Activated CD8-positive, alpha-beta memory T cell treated with anti-CD3 and anti-CD28 coated beads, Interleukin-2, amount 50 U/mL, for 24 hours (primary cell): ENCODE measurements around the gene PDXDC1.
"Not testable (repeated sequence)": the region's sequence is repeated elsewhere in the genome, so short reads cannot be mapped to it uniquely, and the experiment has no call there.

Source experiments
- DNase-seq: peaks from one replicate; pipeline ENCODE4 v3.0.0-alpha.2; 2020; ENCODE audit errors: extremely low read depth

The PDXDC1 gene

DNA sequence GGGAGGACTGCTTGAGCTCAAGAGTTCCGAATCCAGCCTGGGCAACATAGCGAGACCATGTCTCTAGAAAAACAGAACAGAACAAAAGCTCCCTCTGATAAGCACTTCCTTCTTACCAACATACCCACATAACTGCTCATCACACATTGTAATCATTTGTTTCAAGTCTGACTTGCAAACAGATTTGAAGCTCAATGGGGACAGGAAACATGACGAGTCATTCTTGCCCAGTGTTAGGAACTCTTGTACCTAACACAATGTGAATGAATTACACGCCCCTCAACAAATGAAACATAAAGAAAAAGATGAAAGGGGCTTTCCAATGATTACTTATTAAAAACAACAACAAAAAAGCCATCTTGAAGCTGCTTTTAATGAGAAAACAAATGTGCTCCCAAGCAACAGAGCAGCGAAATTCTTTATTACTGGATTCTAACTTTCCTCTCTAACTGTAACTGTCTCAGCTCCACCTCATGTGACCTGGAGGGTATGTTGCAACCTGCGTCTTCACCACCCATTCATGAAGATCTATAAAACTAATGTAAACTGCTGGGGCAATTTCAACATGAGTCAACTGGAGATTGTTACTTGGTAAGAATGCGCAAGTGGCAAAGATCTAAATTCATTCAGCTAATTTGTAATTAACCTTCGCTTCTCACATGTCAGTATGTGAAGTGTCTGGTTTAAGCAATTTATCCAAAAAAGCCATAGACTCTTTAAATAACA, 87.4 kb downstream of the PDXDC1 start:
- DNase-seq = not testable (repeated sequence)

DNA sequence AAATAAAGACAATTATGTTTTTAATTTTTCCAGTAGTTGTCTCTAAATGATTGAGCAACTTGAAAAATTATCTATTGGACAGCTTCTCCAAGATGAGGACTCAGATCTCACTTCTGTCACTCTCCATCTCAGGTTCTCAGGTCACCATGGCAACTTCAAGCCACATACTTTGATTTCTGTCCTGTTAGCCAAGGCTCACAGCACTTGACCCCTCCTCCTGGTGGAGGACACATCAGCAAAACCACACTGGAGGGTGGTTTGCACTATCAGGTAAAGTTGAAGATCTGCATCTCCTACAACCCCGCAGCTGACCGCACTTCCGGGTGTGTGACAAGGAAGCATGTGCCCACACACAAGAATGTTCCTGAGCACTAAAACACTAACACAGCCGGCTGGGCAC, 91.1 kb downstream of the PDXDC1 start:
- DNase-seq = not testable (repeated sequence)

DNA sequence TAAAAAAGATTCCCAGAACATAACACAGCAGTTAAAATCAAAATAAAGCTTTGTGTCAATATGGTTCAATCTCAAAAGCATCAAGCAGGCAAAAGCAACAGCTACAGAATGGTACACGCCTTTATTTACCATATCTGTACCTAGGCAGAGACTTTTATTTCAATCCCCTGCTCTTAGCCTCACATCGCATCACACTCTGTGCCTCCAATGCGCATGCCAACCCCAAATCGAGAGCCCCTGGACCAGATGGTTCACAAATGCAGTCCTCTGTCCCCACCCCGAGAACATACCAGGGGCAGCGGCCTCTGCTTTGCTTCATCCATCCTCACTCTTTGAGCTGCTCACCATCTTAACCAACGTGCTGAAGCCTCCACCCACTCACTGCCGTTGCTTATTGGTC, 91.9 kb downstream of the PDXDC1 start:
- not testable (repeated sequence) for DNase-seq

DNA sequence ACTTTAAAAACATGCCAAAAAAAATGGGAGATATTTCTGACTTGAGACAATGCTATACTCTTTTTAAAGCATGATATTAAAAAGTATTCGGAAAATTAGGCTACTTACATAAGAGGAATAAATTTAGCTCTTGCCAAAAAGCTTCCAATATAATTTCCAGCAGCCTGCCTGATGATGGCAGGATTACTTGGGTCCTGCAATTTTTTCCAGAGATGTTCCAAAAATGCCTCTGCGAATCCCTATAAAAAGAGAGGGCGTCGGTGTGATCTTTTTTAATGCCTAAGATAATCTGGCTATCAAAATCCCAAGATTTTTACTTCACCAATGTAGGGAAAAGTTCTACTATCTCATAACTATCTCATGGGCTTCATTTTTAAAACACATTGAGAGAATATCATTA, 96.2 kb downstream of the PDXDC1 start:
- not testable (repeated sequence) for DNase-seq

DNA sequence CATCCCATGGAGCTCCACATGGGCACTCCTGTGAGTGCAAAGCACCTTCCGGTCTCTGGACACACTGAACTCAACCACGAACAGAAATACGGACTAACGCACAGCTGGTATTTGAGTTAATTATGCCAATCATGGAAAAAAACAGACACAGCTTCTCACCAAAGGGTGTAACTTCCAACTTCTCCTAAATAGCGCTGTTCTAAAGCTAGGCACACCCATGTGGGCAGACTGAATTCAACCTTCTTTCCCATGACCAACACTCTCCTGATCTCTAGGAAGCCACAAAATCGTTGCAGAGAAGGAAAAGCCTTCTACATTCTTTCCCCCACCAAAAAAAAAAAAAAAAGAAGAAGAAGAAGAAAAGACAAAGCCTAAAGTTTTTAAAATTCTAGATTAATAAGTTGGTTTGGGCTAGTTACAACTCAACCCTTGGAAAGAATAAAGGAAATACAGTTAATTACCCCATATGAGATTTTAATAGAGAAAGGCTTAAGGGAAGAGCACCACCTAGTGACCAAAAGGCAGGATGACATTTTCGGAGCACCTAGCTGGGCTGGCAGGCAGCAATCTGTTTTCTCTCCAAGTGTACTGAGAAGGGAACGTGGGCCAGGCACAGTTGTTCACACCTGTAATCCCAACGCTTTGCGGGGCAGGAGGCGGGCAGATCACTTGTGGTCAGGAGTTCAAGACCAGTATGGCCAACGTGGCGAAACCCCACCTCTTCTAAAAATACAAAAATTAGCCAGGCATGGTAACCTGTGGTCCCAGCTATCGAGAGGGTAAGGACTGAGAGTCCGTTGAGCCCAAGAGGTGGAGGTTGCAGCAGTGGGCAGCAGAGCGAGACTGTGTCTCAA, 97.3 kb downstream of the PDXDC1 start:
- DNase-seq = not testable (repeated sequence)

DNA sequence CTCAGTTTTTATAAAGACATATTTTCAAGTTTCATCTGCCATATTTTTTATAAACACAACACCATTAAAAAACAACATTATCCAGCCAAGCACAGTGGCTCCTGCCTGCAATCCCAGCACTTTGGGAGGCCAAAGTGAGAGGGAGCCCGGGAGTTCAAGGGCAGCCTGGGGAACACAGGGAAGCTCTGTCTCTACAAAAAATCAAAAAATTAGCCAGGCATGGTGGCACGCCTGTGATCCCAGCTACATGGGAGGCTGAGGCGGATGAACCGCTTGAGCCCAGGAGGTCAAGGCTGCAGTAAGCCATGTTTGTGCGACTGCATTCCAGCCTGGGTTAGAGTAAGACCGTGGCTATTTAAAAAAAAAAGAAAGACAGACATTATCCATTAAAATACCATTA, 98.3 kb downstream of the PDXDC1 start:
- no peak for DNase-seq

DNA sequence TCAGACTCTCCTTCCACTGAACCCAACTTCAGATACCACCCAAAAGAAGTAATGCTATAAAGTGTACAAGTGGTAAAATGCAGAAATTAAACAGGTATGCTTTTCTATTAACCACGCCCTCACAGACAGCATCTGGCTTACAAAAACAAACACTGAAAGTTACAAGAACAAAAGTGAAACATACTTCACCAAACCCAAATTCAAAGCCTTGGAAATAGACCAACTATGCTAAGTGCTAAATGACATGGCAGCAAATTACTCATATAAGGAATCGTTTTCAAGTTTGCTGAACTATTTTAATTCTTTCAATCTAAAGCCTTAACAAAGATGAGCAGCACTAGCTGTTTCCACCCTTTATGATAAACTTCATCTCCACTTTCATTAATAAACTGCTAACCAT, 101.3 kb downstream of the PDXDC1 start:
- not testable (repeated sequence) for DNase-seq

DNA sequence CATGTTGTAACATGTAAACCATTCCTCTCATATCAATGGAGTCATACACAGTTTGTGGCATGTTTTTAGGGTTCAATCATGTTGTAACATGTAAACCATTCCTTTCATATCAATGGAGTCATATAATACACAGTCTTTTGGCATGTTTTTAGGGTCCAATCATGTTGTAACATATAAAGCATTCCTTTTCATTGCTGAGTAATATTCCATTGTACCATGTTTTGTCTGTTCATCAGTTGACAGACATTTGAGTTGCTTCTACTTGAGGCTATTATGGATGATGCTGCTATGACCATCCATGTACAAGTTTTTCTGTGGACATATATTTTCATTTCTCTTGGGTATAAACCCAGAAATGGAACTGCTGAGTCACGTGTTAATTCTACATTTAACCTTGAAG, 106.1 kb downstream of the PDXDC1 start:
- DNase-seq = not testable (repeated sequence)

DNA sequence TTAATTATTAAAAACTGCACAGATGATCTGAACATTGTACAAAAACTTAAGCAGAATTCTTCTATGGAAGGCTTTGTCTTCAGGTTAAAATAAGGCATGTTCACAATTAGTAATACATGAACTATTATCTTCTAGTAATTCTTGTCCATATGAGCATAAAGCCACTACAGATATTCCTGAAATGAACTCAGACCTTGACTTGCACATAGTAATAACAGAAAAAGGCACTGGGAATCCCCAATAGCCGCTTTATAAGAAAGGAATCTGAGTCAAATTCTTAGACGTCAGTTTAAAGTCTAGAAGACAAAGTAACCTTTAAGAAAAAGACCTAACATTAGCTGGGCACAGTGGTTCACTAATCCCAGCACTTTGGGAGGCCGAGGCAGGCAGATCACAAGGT, 108.0 kb downstream of the PDXDC1 start:
- DNase-seq = not testable (repeated sequence)

DNA sequence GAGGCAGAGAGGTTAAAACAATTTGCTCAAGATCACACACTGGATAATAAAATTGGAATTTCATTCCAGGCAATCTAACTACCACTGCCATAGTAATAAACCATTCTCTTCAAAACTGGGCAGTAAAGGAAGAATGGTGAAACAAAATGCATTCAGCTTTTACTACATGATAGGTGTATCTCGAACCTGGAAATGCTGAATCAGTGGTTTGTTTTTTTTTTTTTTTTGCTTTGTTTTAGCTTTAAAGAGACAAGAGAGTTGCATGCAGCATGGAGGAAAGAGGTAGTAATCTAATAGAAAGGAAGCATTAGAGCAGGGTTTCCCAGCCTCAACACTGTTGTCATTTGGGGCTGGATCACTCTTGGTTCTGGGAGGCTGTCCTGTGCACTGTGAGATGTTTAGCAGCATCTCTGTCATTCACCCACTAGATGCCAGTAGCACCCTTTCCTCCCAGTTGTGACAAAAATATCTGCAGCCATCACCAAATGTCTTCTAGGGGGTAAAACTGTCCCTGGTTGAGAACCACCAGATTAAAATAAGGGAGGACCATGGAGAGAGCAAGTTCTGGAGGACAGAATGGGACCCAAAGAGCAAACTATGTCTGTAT, 115.9 kb downstream of the PDXDC1 start:
- not testable (repeated sequence) for DNase-seq

DNA sequence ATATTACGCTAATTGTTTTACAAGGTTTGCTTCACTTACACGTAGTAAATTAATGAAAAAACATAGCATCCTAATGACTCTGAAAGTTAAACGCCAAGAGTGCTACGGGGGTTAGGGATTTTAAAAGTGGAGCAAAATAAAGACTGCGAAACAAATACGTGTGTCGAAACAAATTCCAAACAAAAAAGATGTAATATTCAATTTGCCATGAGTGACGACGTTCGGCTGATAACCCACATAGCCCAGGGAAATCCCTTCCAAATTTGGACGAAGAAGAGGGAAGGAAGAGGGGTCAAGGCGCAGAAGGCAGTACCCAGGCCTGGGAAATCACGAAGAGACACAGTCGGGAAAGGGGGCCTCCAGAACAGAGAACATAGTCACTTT, 118.7 kb downstream of the PDXDC1 start:
- DNase-seq = not testable (repeated sequence)

DNA sequence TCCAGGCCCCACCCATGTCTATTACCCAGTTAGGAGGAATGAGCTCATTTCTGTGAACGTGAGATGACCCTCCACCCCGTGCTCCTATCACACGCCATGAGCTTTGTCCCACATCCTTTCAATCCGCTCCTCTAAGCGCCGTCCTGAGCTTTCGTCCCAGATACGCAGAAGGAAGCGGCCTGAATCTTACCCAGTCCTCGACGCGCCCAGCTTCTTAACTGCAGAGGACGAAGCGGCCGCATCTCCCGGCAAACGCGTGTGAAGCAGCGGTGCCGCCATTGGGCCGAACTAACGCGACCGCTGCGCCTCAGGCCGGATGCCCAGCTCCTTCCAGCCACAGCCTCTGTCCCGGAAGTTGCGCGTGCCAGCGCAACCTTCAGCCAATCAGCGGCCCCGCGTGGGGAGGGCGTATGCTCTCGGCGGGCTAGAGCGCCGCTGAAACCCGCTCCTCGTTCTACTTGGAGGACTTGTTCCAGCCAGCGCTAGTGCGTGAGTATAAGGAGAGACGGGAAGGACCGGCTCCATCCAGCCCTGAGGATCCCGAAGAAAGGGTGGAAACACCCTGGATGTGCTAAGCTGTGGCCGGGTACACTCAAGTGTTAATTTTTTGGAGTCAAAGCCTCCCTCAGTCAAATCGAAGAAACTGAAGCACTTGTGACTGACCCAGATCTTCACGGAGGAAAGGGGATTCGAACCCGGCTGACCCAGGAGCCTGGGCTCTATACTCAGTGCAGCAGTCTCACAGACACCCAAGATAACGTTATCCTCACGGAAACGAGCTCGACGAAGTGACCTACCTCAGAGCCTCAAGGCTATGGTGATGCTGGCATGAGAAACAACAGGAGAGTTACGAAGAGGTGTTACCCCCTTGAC, 119.4 kb downstream of the PDXDC1 start, which contains the start of gene RRN3:
Gene RRN3 (minus strand): TSS at position 318 of the 873 bp plus-strand sequence. CDS start 39 bp downstream, at position 279.
- peak; percentile 68 for DNase-seq

DNA sequence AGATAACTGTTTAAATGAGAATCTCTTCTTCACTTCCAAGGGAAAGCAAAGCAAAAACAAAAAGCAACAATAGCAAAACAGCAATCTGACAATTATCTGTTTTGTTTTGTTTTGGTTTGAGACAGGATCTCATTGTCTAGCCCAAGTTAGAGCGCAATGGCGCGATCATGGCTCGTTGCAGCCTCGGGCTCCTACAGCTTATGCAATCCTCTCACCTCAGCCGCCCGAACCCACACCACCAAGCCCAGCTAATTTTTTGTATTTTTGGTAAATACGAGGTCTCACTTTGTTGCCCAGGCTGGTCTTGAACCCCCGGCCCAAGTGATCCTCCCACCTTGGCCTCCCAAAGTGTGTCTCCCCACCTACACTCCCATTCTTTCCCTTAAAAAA, 121.8 kb downstream of the PDXDC1 start:
- DNase-seq = not testable (repeated sequence)

DNA sequence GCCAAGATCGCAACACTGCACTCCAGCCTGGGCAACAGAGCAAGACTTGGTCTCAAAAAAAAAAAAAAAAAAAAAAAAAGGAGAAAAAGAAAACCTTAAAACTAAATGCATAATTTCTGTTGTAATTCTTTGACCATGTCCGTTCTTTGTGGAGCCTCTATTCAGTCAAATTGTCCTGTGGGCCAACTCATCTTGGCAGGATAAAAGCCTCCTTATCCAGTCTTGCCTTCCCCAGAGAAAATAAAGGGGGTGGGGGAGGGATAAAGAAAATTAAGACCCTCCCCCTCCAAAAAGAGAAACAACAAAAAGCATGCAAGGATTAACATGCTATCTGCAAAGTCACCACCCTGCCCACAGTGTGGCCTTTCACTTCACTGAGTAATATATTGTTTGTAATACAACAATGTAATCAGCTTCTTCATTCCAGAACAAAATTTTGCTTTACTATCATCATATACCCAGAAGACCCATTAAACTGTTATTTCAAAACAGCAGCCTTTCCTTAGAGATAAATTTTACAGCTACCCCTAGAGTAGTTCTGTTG, 124.6 kb downstream of the PDXDC1 start:
- not testable (repeated sequence) for DNase-seq

DNA sequence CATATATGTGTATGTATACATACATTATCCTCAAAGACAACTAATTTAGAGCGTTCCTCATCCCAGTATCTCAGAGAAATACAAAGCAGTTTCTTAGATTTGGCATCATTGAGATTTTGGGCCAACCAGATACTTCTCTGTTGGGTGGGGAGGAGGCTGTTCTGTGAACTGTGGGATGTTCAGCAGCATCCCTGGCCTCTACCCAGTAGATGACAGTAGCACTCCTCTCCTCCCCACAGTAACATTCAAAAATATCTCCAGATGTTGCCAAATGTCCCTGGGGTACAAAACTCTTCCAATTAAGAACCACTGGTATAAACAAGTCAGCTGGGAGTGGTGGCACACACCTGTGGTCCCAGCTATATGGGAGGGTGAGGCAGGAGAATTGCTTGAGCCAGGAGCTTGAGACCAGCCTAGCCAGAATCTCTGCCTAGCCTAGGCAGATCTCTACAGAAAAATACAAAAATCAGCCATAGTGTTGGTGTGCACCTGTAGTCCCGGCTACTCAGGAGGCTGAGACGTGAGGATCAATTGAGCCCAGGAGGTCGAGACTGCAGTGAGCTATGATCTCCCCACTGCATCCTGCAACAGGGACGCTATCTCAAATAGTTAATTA, 125.7 kb downstream of the PDXDC1 start:
- not testable (repeated sequence) for DNase-seq

DNA sequence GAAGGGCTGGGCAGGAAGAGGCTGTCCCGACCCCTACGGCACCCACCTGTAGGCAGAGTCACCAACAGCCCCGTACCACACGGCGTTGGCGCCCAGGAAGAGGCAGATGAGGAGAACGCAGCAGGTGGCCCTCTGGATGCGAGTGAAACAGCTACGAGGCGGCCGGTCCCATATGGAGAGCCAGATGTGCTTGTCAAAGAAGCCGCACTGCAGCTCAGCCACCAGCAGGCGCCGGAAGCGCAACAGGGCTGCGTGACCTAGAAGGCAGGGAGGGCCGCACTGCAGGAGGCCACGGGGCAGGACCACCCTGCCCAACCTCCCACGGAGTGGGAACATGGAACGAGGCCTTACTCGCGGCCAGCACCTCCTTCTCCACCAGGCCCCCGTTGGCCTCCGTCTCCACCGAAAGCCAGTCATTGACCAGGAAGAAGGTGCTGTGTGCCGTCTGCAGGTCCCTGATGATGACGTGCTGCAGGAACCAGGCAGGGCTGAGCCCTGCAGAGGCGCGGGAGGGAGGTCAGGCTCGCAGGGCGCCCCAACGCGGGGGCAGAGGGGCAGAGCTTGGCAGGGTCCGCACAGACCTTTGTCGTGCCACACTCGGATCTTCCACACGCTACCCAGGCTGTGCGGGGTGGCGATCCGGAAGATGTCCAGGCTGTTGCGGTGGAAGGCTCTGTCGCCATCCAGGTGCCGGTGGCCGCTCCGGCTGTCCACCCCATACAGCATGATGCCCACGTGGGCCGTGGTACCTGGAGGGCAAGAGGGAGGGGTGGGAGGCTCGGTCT, 153.0 kb downstream of the PDXDC1 start:
- not testable (repeated sequence) for DNase-seq

DNA sequence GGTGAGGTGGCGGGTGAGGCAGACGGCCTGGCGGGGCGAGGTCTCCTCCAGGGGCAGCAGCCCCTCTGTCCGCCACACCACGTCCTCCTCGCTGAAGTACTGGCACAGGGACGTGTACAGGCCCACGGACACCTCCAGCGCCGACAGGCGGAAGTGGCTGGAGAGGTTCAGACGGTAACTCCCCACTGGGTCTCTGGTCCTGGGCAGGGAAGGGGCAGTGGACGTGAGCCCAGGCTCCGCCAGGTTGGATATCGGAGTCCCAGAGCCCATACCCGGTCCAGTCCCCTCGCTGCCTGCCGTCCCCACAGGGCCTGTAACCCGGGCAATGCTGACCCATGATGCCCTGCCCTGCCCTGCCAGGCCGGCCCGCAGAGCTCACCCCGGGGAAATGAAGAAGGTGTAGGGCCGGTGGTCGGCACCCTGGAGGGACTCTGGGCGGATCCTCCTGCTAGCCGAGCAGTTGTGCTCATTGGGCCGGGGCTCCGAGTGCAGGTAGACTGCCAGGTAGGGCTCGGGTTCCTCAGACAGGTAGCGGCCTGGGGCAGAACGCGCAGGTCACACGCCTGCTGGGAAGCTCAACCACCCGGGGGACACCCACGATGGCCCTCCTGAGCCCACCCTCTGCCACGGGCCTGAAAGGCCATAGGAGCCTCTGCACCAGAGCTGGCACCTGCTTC, 155.6 kb downstream of the PDXDC1 start:
- not testable (repeated sequence) for DNase-seq

DNA sequence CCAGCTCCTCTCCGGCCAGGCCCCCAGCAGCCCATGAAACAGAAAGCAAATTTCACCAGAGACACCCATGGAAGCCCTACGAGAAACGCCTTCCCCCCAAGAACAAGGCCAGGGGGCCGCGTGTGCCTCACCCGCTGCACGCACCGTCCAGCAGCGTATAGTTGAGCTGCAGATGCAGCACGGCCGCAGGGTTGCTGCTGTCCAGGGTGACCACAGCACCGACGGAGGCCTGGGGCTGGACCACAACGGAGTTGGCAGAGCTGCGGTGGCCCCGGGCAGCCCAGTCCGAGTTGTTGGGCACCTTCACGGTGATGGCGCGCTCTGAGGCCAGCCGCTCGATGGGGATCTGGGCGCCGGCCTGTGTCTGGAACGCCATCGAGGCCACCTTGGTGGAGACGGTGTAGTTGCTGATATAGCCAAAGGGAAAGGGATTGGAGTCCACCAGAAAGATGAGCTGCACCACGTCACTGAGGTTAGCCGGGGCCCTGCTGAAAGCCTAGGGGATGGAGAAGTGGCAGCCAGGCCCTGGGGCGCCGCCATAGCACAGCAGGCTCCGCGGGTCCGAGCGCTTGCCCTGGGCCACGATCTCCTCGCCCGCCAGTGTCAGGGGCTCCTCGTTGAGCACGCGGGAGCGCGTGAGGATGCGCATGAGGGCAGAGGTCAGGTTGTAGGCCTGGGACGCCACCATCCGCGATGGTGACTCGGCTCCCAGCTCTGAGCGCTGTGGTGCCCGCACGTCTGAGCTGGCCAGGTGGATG, 156.3 kb downstream of the PDXDC1 start:
- DNase-seq = not testable (repeated sequence)
